Endothelial cell of umbilical vein (primary cell): Measurements from ENCODE around the gene UBTD1.

Experiments used
- EZH2 ChIP-seq: IDR thresholded peaks from 2 replicates; pipeline ENCODE4 v1.6.1; 2012; ENCODE audit warnings: borderline replicate concordance, low read depth, mild to moderate bottlenecking, moderate library complexity, low read length, inconsistent platforms; ENCODE audit not compliant: severe bottlenecking
- JUN ChIP-seq: IDR thresholded peaks from 2 replicates; pipeline ENCODE4 v1.6.1; 2011; ENCODE audit warnings: borderline replicate concordance, low read depth; ENCODE audit not compliant: insufficient read length, insufficient read depth
- POLR2A ChIP-seq: IDR thresholded peaks from 2 replicates; pipeline ENCODE4 v1.6.1; 2012; ENCODE audit warnings: low read depth, mild to moderate bottlenecking, control low read depth, low read length
- TF ChIP-seq, protein P1 (sequence below), 2 donors: IDR thresholded peaks; 1 replicate in 1 of 2; 2 replicates in 1 of 2; pipeline ENCODE4 v1.5.1; 2011; ENCODE audit warnings: low read length in 2 of 2, mild to moderate bottlenecking in 2 of 2, moderate library complexity in 2 of 2, control low read depth in 1 of 2, inconsistent platforms in 1 of 2, low read depth in 1 of 2; ENCODE audit not compliant: insufficient read depth in 1 of 2; ENCODE audit errors: extremely low read depth in 1 of 2

DNA sequence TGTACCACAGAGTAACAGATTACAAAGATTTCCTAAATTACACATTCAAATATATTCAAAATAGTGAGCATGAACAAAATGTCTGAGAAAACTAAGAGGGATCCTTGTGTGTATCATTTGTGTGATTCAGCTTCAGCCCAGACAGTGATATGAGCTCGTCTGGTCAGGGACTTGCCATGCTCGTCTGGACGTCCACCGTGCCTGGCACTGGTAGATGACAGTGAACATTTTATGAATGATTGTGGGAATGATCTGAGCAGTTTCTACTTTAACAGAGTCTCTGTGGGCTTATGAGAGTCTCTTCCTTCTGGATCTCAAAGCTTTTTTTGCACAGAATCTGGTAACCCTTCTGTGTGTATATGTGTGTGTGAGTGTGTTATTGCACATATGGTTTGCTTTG, 39.7 kb downstream of the UBTD1 start:
- TF ChIP-seq JUN (no peak), EZH2 (no peak), POLR2A (no peak)
- TF ChIP-seq, protein P1, sequence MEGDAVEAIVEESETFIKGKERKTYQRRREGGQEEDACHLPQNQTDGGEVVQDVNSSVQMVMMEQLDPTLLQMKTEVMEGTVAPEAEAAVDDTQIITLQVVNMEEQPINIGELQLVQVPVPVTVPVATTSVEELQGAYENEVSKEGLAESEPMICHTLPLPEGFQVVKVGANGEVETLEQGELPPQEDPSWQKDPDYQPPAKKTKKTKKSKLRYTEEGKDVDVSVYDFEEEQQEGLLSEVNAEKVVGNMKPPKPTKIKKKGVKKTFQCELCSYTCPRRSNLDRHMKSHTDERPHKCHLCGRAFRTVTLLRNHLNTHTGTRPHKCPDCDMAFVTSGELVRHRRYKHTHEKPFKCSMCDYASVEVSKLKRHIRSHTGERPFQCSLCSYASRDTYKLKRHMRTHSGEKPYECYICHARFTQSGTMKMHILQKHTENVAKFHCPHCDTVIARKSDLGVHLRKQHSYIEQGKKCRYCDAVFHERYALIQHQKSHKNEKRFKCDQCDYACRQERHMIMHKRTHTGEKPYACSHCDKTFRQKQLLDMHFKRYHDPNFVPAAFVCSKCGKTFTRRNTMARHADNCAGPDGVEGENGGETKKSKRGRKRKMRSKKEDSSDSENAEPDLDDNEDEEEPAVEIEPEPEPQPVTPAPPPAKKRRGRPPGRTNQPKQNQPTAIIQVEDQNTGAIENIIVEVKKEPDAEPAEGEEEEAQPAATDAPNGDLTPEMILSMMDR (IDR thresholded peaks at IDR 0.05; ENCODE audit: extremely low read depth in 1 of 2, insufficient read depth in 1 of 2, low read depth in 1 of 2, low read length in 2 of 2) = no peak
